HG03064 (cell line): Measurements from ENCODE around the gene IDUA.

Experiments used
- ATAC-seq: cut with Tn5 transposase; IDR thresholded peaks from one replicate; pipeline ENCODE4 v1.9.1; 2021; ENCODE audit warnings: low read depth; ENCODE audit not compliant: unreplicated experiment

Gene IDUA

GRCh38 chr4:1013225-1014073 lies 26.6 kb downstream of the IDUA start:
- ATAC-seq: no peak

GRCh38 chr4:1014291-1015167 lies 27.7 kb downstream of the IDUA start:
- ATAC-seq: no peak

- no peak for ATAC-seq
Observed at GRCh38 chr4:1015179-1015578, 28.3 kb downstream of the IDUA start.

GRCh38 chr4:1015746-1016145 lies 28.9 kb downstream of the IDUA start:
- ATAC-seq: no peak

- no peak for ATAC-seq
Observed at GRCh38 chr4:1017211-1017610, 30.4 kb downstream of the IDUA start.

- no peak for ATAC-seq
Observed at GRCh38 chr4:1017706-1018105, 30.9 kb downstream of the IDUA start.

GRCh38 chr4:1018147-1019020 lies 31.5 kb downstream of the IDUA start:
- ATAC-seq: no peak

GRCh38 chr4:1019320-1019719 lies 32.5 kb downstream of the IDUA start:
- no peak for ATAC-seq

GRCh38 chr4:1019729-1020470 lies 33.1 kb downstream of the IDUA start:
- ATAC-seq: no peak

GRCh38 chr4:1021386-1022050 lies 34.7 kb downstream of the IDUA start:
- peak; percentile 82 for ATAC-seq

- ATAC-seq: no peak
Observed at GRCh38 chr4:1022051-1022738, 35.4 kb downstream of the IDUA start.

- no peak for ATAC-seq
Observed at GRCh38 chr4:1022739-1023066, 35.9 kb downstream of the IDUA start.

- ATAC-seq: no peak
Observed at GRCh38 chr4:1023075-1023640, 36.3 kb downstream of the IDUA start.

- no peak for ATAC-seq
Observed at GRCh38 chr4:1023895-1024740, 37.3 kb downstream of the IDUA start.

- ATAC-seq: no peak
Observed at GRCh38 chr4:1024882-1025545, 38.2 kb downstream of the IDUA start.

- no peak for ATAC-seq
Observed at GRCh38 chr4:1026115-1026514, 39.3 kb downstream of the IDUA start.

GRCh38 chr4:1027219-1027914 lies 40.5 kb downstream of the IDUA start:
- no peak for ATAC-seq
